DMS53 treated with DMSO at 0.1 percent for 48 hours (cell line): ENCODE results near the gene KRTAP5-11.
"Not testable (repeated sequence)": the region's sequence is repeated elsewhere in the genome, so short reads cannot be mapped to it uniquely, and the experiment has no call there.

Experiments used
- DNase-seq: peaks from one replicate; lab custom pipeline; 2025; ENCODE audit not compliant: unreplicated experiment; lab: John Stamatoyannopoulos, UW

KRTAP5-11 gene

GRCh38 chr11:71557257-71557656, 25.4 kb downstream of the KRTAP5-11 start:
- no peak for DNase-seq

GRCh38 chr11:71556018-71556417, 26.7 kb downstream of the KRTAP5-11 start:
- no peak for DNase-seq

- no peak for DNase-seq
These were observed 27.2 kb downstream of the KRTAP5-11 start for GRCh38 chr11:71555508-71555907.

DNA sequence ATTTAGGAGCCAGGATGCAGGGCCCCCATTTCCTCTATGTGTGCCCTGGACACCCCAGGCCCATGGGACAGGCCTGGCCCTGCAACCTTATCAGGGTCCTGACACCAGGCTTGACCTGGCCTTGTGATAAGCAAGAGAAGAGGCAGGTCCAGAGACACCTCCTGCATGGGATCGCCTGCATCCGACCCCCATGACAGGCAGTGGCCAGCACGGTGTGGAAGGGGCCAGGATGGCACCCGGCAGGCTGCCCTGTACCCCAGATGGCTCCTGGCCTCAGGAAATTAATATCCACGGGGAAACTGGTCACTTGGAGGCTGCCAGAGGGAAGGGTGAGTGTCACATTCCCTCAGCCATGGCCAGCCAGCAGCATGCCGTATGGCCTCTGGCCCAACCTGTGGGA, 27.7 kb downstream of the KRTAP5-11 start:
- no peak for DNase-seq

GRCh38 chr11:71551711-71552110, 31.0 kb downstream of the KRTAP5-11 start:
- DNase-seq: no peak

- DNase-seq: no peak
These were observed 33.9 kb downstream of the KRTAP5-11 start for GRCh38 chr11:71548716-71549151.

- no peak for DNase-seq
These were observed 34.6 kb downstream of the KRTAP5-11 start, which contains the start of gene KRTAP5-9 for GRCh38 chr11:71548120-71548519. Gene KRTAP5-9, plus strand, starts transcription at chr11:71548420. Its CDS starts 238 bp downstream, at chr11:71548658.

- no peak for DNase-seq
These were observed 37.2 kb downstream of the KRTAP5-11 start for GRCh38 chr11:71545405-71545966.

DNA sequence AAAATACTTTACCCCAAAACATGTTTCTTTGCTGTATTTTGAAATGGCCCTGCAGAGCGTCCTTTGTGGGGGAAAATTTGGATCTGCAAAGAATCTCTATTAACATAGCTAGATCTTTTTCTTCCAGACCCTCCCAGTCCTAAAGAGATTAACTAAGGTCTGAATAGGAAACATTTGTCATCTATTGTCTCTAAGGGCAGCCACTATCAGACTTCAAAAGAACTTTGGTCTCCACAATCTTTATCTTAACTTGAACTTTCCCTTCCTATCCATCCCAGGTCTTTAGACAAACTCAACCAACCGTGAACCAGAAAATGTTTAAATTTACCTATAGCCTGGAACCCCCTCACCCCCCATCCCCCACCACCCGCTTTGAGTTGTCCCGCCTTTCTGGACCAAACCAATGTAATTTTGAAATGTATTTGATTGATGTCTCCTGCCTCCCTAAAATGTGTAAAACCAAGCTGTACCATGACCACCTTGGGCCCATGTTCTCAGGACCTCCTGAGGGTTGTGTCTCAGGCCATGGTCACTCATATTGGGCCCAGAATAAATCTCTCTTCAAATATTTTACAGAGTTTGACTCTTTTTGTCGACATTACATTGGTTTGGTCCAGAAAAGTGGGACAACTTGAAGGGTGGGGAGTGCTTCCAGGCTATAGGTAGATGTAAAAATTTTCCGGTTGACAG, 38.0 kb downstream of the KRTAP5-11 start:
- no peak for DNase-seq

DNA sequence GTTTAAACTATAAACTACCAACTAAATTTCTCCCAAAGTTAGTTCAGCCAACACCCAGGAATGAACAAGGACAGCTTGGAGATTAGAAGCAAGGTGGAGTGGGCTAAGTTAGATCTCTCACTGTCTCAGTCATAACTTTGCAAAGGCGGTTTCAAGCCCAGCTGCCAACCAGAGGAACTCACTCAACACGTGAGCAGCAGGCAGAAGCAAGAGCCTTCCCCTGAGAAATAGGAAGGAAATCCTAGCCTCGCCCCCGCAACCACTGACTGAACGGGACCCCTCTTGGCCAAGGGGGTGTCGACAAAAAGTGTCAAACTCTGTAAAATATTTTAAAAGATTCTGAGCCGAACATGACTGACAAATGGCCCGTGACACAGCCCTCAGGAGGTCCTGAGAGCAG, 38.8 kb downstream of the KRTAP5-11 start:
- no peak for DNase-seq

DNA sequence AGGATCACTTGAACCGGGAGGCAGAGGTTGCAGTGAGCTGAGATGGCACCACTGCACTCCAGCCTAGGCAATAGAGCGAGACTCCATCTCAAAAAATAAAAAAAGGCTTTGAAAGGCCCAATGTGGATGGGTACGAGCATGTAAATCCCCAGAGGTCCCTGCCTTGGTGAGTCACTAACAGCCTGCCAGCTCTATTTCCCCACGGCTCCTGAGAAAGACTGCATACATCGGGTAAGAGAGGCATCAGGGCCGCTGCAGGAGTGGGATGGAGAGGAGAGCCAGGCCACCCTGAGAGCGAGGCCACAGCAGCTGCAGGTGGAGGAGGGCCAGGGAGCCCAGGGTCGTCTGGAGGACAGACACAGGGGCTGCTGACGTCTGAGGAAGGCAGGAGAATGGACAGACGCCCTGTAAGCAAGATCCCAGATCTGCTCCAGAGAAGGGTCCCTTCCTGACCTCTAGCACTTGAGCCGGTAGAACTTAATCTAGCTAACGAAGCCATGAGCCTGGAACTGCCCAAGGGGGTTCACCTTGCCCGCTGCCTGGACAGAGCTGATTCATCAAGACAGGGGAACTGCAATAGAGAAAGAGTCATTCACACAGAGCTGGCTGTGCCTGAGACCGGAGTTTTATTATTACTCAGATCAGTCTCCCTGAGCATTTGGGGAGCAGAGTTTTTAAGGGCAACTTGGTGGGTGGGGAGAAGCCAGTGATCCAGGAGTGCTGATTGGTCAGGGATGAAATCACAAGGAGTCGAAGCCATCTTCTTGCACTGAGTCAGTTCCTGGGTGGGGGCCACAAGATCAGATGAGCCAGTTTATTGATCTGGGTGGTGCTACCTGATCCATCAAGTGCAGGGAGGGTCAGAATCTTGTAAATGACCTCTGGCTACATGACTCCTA, 39.5 kb downstream of the KRTAP5-11 start:
- DNase-seq: no peak

GRCh38 chr11:71542382-71542781, 40.3 kb downstream of the KRTAP5-11 start:
- no peak for DNase-seq

DNA sequence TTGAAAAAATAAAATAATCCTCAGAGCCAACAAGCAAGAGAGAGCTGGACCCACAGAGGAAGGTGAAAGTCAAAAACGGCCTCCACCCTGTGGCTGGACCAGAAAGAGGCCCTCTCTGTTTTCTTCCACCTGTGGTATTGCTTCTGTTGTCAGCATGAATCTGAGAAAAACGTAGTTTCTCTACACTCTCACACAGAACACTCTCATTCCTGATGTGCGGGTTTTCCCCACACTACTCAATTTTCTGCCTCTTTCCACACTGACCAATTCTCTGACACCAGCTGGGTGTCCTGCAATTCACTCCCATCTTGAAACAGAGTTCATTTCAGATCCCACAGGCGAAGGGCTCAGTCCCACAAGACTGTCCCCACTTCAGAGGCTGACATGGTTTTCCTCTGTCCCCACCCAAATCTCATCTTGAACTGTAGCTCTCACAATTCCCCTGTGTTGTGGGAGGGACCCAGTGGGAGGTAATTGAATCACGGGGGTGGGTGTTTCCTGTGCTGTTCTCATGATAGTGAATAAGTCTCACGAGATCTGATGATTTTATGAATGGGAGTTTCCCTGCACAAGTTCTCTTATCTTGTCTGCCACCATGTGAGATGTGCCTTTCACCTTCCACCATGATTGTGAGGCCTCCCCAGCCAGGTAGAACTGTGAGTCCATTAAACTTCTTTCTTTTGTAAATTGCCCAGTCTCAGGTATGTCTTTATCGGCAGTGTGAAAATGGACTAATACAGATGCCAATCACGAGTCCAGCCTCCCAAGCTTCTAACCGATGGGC, 42.0 kb downstream of the KRTAP5-11 start:
- not testable (repeated sequence) for DNase-seq

DNA sequence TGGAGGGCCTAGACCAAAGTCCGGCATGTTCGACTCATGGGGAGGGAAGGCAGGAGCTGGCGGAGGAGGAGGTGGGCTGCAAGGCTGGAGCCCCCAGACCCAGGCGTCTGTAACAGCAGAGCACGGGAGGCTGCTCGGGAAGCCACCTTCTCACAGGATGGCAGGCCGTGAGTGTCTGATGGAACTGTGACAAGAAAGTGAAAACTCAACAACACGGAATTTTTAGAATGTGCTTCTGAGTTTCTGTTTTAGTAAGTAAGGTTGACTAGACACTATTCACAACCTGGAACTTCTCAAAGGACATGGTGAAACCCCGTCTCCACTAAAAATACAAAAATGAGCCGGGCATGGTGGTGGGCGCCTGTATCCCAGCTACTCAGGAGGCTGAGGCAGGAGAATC, 42.7 kb downstream of the KRTAP5-11 start:
- not testable (repeated sequence) for DNase-seq

- no peak for DNase-seq
These were observed 43.7 kb downstream of the KRTAP5-11 start for GRCh38 chr11:71539017-71539416.

GRCh38 chr11:71538666-71538990, 44.0 kb downstream of the KRTAP5-11 start:
- no peak for DNase-seq

DNA sequence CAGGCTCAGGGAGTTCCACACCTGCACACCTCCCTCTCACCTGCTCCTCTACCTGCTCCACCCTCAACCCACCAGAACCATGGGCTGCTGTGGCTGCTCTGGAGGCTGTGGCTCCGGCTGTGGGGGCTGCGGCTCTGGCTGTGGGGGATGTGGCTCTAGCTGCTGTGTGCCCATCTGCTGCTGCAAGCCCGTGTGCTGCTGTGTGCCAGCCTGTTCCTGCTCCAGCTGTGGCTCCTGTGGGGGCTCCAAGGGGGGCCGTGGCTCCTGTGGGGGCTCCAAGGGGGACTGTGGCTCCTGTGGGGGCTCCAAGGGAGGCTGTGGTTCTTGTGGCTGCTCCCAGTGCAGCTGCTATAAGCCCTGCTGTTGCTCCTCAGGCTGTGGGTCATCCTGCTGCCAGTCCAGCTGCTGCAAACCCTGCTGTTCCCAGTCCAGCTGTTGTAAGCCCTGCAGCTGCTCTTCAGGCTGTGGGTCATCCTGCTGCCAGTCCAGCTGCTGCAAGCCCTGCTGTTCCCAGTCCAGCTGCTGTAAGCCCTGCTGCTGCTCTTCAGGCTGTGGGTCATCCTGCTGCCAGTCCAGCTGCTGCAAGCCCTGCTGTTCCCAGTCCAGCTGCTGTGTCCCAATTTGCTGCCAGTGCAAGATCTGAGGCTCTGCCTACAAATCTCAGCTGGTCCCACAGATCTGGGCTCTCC, 44.6 kb downstream of the KRTAP5-11 start, which contains the start of gene KRTAP5-8:
Gene KRTAP5-8 (plus strand): TSS at position 49 of the 689 bp plus-strand sequence. CDS start 31 bp downstream, at position 80.
- DNase-seq: not testable (repeated sequence)

DNA sequence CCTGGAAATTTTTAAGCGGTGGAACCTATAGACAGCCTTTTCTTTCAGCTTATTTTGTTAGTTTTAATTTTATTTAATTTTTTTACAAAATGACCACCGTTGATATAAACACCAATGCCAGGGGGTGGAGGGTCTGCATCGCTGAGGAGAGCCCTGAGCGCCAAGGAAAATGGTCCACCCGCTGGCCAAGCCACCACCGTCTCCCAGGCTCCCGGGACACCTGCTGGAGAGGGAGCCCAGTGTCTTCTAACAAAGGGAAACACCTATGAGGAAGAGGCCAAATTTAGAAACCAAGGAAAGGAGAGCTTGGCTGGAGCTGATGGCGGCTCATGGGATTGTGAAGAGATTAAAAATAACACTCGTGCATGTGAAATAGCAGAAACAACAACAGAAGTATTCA, 45.1 kb downstream of the KRTAP5-11 start:
- no peak for DNase-seq

DNA sequence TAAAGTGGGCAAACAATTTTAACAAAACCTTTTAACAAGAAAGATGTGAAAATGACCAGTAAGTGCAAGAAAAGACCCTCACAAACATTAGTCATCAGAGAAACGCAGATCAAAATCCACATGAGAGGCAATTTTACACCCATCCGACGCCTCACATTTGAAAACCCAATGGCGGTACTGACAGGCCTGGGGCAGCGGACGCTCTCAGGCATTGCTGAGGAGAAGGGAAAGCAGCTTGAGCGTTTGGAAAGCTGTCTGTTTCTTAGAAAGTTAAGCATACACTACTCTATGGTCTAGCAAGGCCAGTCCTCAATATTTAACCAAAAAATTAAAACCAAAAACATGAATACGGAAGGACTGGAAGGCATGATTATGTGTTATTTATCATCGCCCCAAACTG, 46.9 kb downstream of the KRTAP5-11 start:
- no peak for DNase-seq
